SK-N-MC (cell line): ENCODE results near the gene SUN3.

Experiments
- EZH2 ChIP-seq: fragments of 200-600 bp; sonication (generic); IDR thresholded peaks from one replicate; pipeline ENCODE4 v1.6.1; 2017; ENCODE audit warnings: antibody characterized with exemption
- FOXP2 ChIP-seq: optimal IDR thresholded peaks from 2 replicates; pipeline ENCODE3; 2011; ENCODE audit warnings: mild to moderate bottlenecking, moderate library complexity; ENCODE audit not compliant: insufficient read depth; ENCODE audit errors: extremely low read length, control extremely low read depth
- POLR2AphosphoS5 ChIP-seq: IDR thresholded peaks from 2 replicates; pipeline ENCODE4 v1.6.1; 2012; ENCODE audit warnings: mild to moderate bottlenecking, low read depth, low read length, borderline replicate concordance

- no peak for TF ChIP-seq POLR2AphosphoS5
- TF ChIP-seq FOXP2: no peak
- no peak for TF ChIP-seq EZH2
These were observed 79.2 kb downstream of the SUN3 start for GRCh38 chr7:47949703-47950102.
